ENCODE results near the gene TAF3.
"Not testable (repeated sequence)": the region's sequence is repeated elsewhere in the genome, so short reads cannot be mapped to it uniquely, and the experiment has no call there.

TAF3 gene

DNA sequence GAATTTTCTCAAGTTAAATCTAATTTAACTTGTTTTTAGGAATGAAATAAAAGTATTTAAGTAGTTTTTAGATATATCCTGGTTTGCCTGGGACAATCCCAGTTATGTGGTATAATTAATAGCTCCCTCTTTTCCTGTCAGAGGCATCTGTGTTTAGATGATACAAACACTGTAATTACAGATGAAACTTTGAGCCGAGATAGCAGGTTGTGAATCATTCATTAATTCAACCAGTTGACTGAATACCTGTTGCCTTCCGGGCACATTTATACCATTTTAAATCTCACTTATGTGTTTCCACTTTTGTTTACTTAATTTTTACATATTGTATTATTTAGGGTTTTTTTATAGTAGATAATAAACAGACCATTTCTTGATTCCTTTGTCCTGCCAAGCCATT is 154.1 kb downstream of the TAF3 start:
- DNase-seq (ENCODE audit: low read depth) = no peak

- DNase-seq (ENCODE audit: low read depth) = no peak
Observed at GRCh38 chr10:7980196-7980595, 161.9 kb downstream of the TAF3 start.

DNA sequence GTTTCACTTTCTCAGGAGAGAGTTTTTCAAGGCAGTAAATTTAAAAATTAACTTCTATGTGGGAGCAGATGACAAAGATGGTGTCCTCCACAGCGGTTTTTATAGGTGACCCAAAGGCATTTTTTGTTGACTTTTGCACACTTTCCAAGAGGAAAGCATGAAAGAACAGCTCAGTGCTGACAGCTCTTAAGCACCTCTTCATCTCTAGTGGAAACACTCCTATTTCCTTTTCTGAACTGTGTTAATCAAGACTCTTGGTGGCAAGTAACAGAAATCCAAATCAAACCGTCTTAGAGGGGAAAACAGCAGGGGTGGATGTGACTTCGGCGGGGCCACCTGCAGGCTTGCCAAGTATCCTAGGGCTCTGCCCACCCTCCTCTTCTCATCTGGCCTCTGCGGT is 164.4 kb downstream of the TAF3 start:
- no peak for DNase-seq (ENCODE audit: low read depth)

DNA sequence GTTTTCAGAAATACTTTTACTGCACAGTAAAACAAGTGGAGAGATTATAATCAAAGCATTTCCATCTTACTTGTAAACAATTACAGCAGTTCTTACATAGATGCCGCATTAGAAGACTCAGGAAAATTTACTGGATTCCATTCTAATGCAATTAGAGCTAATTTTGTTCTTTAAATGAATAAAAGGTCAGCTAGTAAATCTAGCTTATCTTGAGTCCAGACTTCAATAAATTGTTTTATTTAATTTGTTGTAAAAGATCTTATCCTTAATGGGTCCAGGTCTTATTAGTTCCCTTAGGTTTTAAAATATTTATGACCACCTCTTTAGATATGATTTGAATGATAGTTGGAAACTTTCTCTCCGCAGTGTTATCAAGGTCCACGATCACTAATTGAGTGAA is 166.0 kb downstream of the TAF3 start:
- no peak for DNase-seq (ENCODE audit: low read depth)

- DNase-seq (ENCODE audit: low read depth) = no peak
Observed at GRCh38 chr10:7984896-7985295, 166.6 kb downstream of the TAF3 start.

DNA sequence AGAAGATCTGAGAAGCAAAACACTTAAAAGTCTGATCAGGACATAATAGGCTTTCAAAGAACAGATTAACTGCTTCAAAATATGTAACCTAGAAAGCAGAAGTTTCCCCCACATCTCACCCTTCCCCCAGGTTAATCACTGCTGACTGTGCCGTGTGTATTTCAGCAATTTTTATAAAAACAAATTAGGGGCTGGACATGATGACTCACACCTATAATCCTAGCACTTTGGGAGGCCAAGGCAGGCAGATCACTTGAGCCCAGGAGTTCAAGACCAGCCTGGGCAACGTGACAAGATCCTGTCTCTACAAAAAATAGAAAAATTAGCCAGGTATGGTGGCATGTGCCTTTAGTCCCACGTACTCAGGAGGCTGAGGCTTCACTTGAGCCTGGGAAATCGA is 168.5 kb downstream of the TAF3 start:
- DNase-seq (ENCODE audit: low read depth) = no peak

DNA sequence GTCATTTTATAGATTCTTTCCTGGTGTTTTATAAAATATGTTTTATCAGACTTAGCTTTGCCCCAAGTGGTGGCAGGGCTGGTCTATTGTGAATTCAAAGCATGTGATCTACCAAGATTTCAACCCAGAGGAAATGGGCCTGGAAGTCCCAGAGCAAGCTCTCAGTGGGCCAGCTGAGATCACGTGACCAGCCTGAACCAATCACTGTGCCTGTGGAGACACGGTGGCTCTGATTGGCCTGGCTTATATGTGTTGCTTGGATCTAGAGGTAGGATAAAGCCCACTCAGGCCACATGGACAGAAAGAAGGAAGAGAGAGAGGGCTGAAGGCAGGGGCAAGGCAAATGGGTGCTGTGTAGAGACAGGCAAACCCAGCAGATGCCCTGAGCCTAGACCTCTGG is 170.7 kb downstream of the TAF3 start:
- no peak for DNase-seq (ENCODE audit: low read depth)

GRCh38 chr10:7998831-7999230 is 180.5 kb downstream of the TAF3 start:
- no peak for DNase-seq (ENCODE audit: low read depth)

DNA sequence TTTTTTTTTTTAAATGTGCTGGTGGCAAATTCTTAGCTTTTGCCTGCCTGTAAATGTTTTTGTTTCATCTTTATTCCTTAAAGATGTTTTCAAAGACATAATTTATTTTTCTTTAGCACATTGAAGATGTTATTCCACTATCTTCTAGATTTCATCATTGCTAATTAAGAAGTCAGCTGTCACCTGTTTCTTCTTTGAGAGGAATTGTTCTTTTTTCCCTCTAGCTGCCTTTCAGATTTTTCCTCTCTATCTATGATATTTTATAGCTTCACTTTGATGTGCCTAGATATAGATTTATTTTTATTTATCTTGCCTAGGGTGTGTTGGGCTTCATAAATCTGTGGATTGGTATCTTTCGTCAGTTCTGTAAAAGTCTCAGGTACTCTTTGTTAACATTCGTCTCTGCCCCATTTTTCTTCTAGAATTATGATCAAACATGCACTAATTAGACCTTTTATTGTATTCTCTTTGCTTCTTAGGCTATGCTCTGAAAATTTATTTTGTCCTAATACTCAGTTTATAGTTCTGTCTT is 186.2 kb downstream of the TAF3 start:
- no peak for DNase-seq (ENCODE audit: low read depth)

DNA sequence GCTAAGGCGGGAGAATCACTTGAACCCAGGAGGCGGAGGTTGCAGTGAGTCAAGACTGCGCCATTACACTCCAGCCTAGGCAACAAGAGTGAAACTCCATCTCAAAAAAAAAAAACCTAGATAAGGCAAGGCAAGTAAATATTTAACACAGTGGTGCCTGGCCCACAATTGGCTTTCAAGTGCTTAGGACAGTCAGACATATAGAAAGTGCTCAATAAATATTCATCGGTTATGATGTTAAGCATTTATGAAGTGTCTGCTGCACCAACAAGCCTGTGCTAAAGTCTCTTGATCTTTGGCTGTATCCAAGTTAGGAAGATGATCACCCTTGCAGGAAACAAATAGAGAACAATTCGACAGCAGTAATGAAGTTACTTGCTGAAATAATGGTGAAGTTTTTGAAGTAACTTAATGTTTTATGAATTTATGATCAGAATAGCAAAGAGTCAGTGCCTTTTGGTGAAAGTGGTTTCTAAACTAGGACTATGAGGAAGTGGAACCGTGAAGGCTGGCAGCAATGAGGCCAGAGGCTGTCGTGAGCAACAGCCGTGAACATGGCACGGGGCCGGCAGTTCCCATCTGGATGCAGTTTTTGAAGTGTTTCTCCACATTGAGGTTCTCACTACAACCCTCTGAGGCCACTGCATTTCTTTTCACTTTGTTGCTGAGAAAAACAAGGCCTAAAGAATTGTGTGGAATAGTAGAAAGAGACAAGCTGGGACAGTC is 188.1 kb downstream of the TAF3 start:
- DNase-seq (ENCODE audit: low read depth) = no peak

DNA sequence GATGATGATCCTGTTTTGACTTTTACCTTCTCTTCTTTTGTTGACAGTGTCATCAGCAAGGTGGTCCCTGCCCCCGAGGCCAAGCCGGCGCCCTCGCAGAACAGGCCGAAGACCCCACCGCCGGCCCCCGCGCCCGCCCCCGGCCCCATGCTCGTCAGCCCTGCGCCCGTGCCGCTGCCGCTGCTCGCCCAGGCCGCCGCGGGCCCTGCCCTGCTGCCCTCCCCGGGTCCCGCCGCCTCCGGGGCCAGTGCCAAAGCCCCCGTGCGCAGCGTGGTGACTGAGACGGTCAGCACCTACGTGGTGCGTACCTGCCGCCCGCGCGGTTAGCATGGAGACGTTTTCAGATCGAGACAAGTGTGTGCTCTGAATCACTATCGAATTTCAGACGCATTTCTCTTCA is 190.7 kb downstream of the TAF3 start:
- DNase-seq (ENCODE audit: low read depth) = no peak

DNA sequence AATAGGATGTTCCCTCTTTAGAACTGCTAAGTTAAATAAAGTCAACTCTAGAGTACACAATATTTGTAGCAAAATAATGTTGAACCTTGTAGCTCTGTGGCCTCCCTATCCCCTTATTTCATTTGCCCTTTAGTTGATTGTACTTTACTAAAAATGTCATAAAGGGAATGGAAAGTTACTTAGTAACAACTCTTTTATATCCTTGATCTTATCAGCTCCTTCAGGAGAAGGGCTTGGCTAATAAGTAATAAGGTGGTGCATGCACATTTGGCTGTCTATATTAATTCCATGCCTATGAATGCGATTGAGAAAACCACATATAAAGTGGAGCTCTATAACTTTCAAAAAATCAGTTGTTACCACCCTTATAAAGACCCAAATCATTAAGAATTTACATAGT is 194.7 kb downstream of the TAF3 start:
- DNase-seq (ENCODE audit: low read depth) = no peak

- DNase-seq (ENCODE audit: low read depth) = no peak
Observed at GRCh38 chr10:8013619-8014018, 195.3 kb downstream of the TAF3 start.

DNA sequence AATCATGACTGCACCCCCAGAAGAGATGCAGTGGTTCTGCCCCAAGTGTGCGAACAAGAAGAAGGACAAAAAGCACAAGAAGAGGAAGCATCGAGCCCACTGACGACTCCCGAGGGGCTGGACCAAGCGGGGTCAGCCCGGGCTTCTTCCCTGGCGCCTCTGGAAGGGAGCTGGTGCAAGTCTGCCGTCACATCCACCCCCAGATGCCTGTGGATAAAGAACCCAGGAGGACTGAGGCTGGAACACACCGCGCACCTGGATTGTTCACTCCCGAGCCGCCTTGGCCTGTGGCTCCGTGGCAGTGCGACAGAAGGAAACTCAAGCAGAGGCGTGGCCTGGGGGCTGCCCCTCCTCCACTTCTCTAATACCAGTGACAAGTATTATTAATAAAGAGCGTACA is 196.3 kb downstream of the TAF3 start:
- no peak for DNase-seq (ENCODE audit: low read depth)

DNA sequence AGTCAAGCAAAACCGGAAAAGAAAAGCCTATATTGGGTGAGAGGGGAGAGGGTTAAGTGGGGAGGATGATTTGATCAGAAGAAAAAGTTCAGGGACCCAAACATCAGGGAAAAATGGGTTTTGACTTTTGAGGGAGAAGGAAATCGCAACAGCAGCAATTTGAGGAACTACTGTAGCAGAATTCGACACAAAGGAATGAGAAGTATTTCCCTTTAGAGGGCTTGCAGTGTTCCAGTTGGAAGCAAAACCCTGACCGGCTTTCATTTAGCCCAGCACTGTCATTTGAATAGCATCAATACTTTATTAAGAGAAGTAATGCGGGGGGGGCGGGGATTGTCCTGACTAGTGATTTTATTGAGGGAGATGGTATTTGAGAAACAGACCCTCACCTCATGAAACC is 199.0 kb downstream of the TAF3 start:
- DNase-seq (ENCODE audit: low read depth) = no peak

- DNase-seq (ENCODE audit: low read depth) = no peak
Observed at GRCh38 chr10:8023321-8023720, 205.0 kb downstream of the TAF3 start.

DNA sequence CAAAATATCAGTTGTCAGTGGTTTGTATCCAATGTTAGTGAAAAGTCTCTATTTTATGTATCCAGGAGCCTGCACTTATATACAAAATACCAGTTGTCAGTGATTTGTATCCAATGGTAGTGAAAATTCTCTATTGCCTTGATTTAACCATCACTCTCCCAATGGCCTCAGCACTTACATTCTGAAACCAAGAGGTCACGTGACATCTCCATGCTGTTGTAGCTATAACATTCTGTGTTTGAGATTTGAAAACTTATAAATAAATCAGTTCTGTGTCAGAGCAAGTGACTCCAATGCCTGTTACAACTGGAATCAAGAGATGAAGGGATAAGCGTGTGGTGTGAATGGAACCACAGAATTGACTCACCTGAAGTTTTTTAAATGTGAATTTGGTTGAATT is 205.5 kb downstream of the TAF3 start:
- DNase-seq (ENCODE audit: low read depth) = no peak

GRCh38 chr10:8026349-8027259 is 208.3 kb downstream of the TAF3 start:
- DNase-seq (ENCODE audit: low read depth) = no peak

GRCh38 chr10:8031211-8031610 is 212.9 kb downstream of the TAF3 start:
- DNase-seq (ENCODE audit: low read depth) = not testable (repeated sequence)

DNA sequence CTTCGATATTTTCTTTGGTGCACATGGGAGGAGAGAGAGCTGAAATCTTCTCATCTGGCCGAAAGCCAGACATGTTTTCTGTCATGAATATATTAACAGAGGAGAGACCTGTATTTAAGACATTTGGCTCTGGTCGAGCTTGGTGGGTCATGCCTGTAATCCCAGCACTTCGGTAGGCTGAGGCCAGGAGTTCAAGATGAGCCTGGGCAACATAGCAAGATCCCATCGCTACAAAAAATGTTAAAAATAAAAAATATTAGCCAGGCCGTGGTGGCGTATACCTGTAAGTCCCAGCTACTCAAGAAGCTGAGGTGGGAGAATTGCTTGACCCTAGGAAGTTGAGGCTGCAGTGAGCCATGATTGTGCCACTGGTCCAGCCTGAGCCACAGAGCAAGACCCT is 214.3 kb downstream of the TAF3 start:
- DNase-seq (ENCODE audit: low read depth) = no peak

- no peak for DNase-seq (ENCODE audit: low read depth)
Observed at GRCh38 chr10:8033812-8034465, 215.6 kb downstream of the TAF3 start.

GRCh38 chr10:8034466-8035005 is 216.2 kb downstream of the TAF3 start:
- DNase-seq (ENCODE audit: low read depth) = no peak
